ENCODE results near the gene NATD1.
"Not testable (repeated sequence)": the region's sequence is repeated elsewhere in the genome, so short reads cannot be mapped to it uniquely, and the experiment has no call there.

Gene NATD1

GRCh38 chr17:21239680-21240368 is 13.4 kb downstream of the NATD1 start:
- no peak for TF ChIP-seq ZNF274 (IDR thresholded peaks at IDR 0.05; ENCODE audit: low read depth, low read length)

GRCh38 chr17:21235921-21236320 is 17.3 kb downstream of the NATD1 start:
- TF ChIP-seq ZNF274 (IDR thresholded peaks at IDR 0.05; ENCODE audit: low read depth, low read length), result no peak

More at GRCh38 chr17:21239680-21240368, 13.4 kb downstream of the NATD1 start:
- H3K4me3 ChIP-seq (ENCODE audit: low read length), result no peak overlapping the region

GRCh38 chr17:21233581-21234347 is 19.4 kb downstream of the NATD1 start:
- no peak overlapping the region for H3K4me3 ChIP-seq (ENCODE audit: low read length)
- no peak for TF ChIP-seq ZNF274 (IDR thresholded peaks at IDR 0.05; ENCODE audit: low read depth, low read length)

More at GRCh38 chr17:21235921-21236320, 17.3 kb downstream of the NATD1 start:
- no peak overlapping the region for H3K4me3 ChIP-seq (ENCODE audit: low read length)

GRCh38 chr17:21232033-21232749 is 21.0 kb downstream of the NATD1 start:
- TF ChIP-seq ZNF274 (IDR thresholded peaks at IDR 0.05; ENCODE audit: low read depth, low read length), result no peak
- no peak overlapping the region for H3K4me3 ChIP-seq (ENCODE audit: low read length)

- no peak for TF ChIP-seq ZNF274 (IDR thresholded peaks at IDR 0.05; ENCODE audit: low read depth, low read length)
- H3K4me3 ChIP-seq (ENCODE audit: low read length), result no peak overlapping the region
Measured at GRCh38 chr17:21231533-21231932, 21.7 kb downstream of the NATD1 start.

- H3K4me3 ChIP-seq (ENCODE audit: low read length), result no peak overlapping the region
- TF ChIP-seq ZNF274 (IDR thresholded peaks at IDR 0.05; ENCODE audit: low read depth, low read length), result no peak
Measured at GRCh38 chr17:21228845-21229244, 24.4 kb downstream of the NATD1 start.

GRCh38 chr17:21228111-21228510 is 25.1 kb downstream of the NATD1 start:
- no peak overlapping the region for H3K4me3 ChIP-seq (ENCODE audit: low read length)
- no peak for TF ChIP-seq ZNF274 (IDR thresholded peaks at IDR 0.05; ENCODE audit: low read depth, low read length)

- H3K4me3 ChIP-seq (ENCODE audit: low read length), result not testable (repeated sequence)
Measured at GRCh38 chr17:21227277-21227676, 25.9 kb downstream of the NATD1 start.

GRCh38 chr17:21223086-21223485 is 30.1 kb downstream of the NATD1 start:
- TF ChIP-seq ZNF274 (IDR thresholded peaks at IDR 0.05; ENCODE audit: low read depth, low read length), result no peak
- no peak overlapping the region for H3K4me3 ChIP-seq (ENCODE audit: low read length)

- TF ChIP-seq ZNF274 (IDR thresholded peaks at IDR 0.05; ENCODE audit: low read depth, low read length), result no peak
- no peak overlapping the region for H3K4me3 ChIP-seq (ENCODE audit: low read length)
Measured at GRCh38 chr17:21218831-21219380, 34.3 kb downstream of the NATD1 start.

- no peak for TF ChIP-seq ZNF274 (IDR thresholded peaks at IDR 0.05; ENCODE audit: low read depth, low read length)
- no peak overlapping the region for H3K4me3 ChIP-seq (ENCODE audit: low read length)
Measured at GRCh38 chr17:21218101-21218500, 35.1 kb downstream of the NATD1 start.

GRCh38 chr17:21217346-21217745 is 35.9 kb downstream of the NATD1 start:
- no peak for TF ChIP-seq ZNF274 (IDR thresholded peaks at IDR 0.05; ENCODE audit: low read depth, low read length)
- no peak overlapping the region for H3K4me3 ChIP-seq (ENCODE audit: low read length)

- TF ChIP-seq ZNF274 (IDR thresholded peaks at IDR 0.05; ENCODE audit: low read depth, low read length), result no peak
- H3K4me3 ChIP-seq (ENCODE audit: low read length), result no peak overlapping the region
Measured at GRCh38 chr17:21215935-21216334, 37.3 kb downstream of the NATD1 start.

GRCh38 chr17:21214777-21215541 is 38.3 kb downstream of the NATD1 start:
- TF ChIP-seq ZNF274 (IDR thresholded peaks at IDR 0.05; ENCODE audit: low read depth, low read length), result no peak
- H3K4me3 ChIP-seq (ENCODE audit: low read length), result peak overlapping the region; percentile 96

Measured in GM08714 (cell line).